ENCODE data around the gene PRC1. TPM values are rescaled to one million over a fixed set of nuclear protein-coding genes. Genes with fewer than 3 reads are reported as not detected.
"Not testable (repeated sequence)": the region's sequence is repeated elsewhere in the genome, so short reads cannot be mapped to it uniquely, and the experiment has no call there.

Gene PRC1
- total RNA-seq, 2 donors from 2014 or later, result 67.3 to 127 TPM

GRCh38 chr15:91017716-91018115 is 23.4 kb upstream of the PRC1 start:
- peaks cover 17% of the 10 kb centered on the region for H3K4me1 Mint-ChIP-seq
- DNase-seq, result no peak
- H3K4me3 Mint-ChIP-seq, result no peak overlapping the region
- H3K27me3 Mint-ChIP-seq (ENCODE audit: insufficient read depth), result no peaks in the 10 kb centered on the region
- 83 to 93% methylated on average over 4 to 5 of the region's 5 CpGs for WGBS, 2 experiments (ENCODE audit: insufficient coverage in 1 of 2, insufficient read length in 1 of 2)
- Histone ChIP-seq H3K9me3 (ENCODE audit: control insufficient read depth, low read length) (no peaks in the 10 kb centered on the region), H3K4me3 (ENCODE audit: low read length) (no peak overlapping the region), H3K27me3 (ENCODE audit: control insufficient read depth, insufficient read depth, low read length, poor library complexity, severe bottlenecking) (no peaks in the 10 kb centered on the region), H3K9ac (ENCODE audit: extremely low read depth, low read length, poor library complexity, severe bottlenecking) (no peak overlapping the region), H3K4me1 (ENCODE audit: control insufficient read depth, insufficient read depth, low read length) (no peaks in the 10 kb centered on the region), H3K27ac (ENCODE audit: low read depth, low read length) (no peak overlapping the region), H3K36me3 (ENCODE audit: control insufficient read depth, insufficient read depth, low read length) (peaks cover 25% of the 10 kb centered on the region)
- H3K27ac Mint-ChIP-seq, result no peak overlapping the region
- peaks cover 38% of the 10 kb centered on the region for H3K36me3 Mint-ChIP-seq (ENCODE audit: low read depth)
- TF ChIP-seq CTCF (conservative IDR thresholded peaks at IDR 0.05), result no peak
- H3K9me3 Mint-ChIP-seq, result no peaks in the 10 kb centered on the region

GRCh38 chr15:91013701-91014100 is 19.4 kb upstream of the PRC1 start:
- not testable (repeated sequence) for DNase-seq; H3K4me3 Mint-ChIP-seq; H3K27me3 Mint-ChIP-seq (ENCODE audit: insufficient read depth); H3K9me3 Mint-ChIP-seq; H3K9ac ChIP-seq (ENCODE audit: extremely low read depth, low read length, poor library complexity, severe bottlenecking); H3K27me3 ChIP-seq (ENCODE audit: control insufficient read depth, insufficient read depth, low read length, poor library complexity, severe bottlenecking); H3K4me3 ChIP-seq (ENCODE audit: low read length); H3K9me3 ChIP-seq (ENCODE audit: control insufficient read depth, low read length); H3K4me1 ChIP-seq (ENCODE audit: control insufficient read depth, insufficient read depth, low read length); H3K27ac ChIP-seq (ENCODE audit: low read depth, low read length); H3K4me1 Mint-ChIP-seq; H3K27ac Mint-ChIP-seq
- peaks cover 56% of the 10 kb centered on the region for H3K36me3 Mint-ChIP-seq (ENCODE audit: low read depth)
- peaks cover 41% of the 10 kb centered on the region for H3K36me3 ChIP-seq (ENCODE audit: control insufficient read depth, insufficient read depth, low read length)
- 79 to 95% methylated on average over 8 to 10 of the region's 10 CpGs for WGBS, 2 experiments (ENCODE audit: insufficient coverage in 1 of 2, insufficient read length in 1 of 2)

GRCh38 chr15:91007266-91007665 is 12.9 kb upstream of the PRC1 start:
- no peak for DNase-seq
- no peaks in the 10 kb centered on the region for H3K9me3 ChIP-seq (ENCODE audit: control insufficient read depth, low read length)
- no peak overlapping the region for H3K9ac ChIP-seq (ENCODE audit: extremely low read depth, low read length, poor library complexity, severe bottlenecking)
- Mint-ChIP-seq H3K36me3 (ENCODE audit: low read depth) (peaks cover 70% of the 10 kb centered on the region), H3K4me3 (no peak overlapping the region), H3K4me1 (no peaks in the 10 kb centered on the region), H3K9me3 (no peaks in the 10 kb centered on the region), H3K27me3 (ENCODE audit: insufficient read depth) (no peaks in the 10 kb centered on the region), H3K27ac (no peak overlapping the region)
- H3K4me1 ChIP-seq (ENCODE audit: control insufficient read depth, insufficient read depth, low read length), result no peaks in the 10 kb centered on the region
- H3K27ac ChIP-seq (ENCODE audit: low read depth, low read length), result no peak overlapping the region
- WGBS, 2 experiments (ENCODE audit: insufficient coverage in 1 of 2, insufficient read length in 1 of 2), result 96% methylated on average over 3 of the region's 3 CpGs
- H3K27me3 ChIP-seq (ENCODE audit: control insufficient read depth, insufficient read depth, low read length, poor library complexity, severe bottlenecking), result no peaks in the 10 kb centered on the region
- no peak for TF ChIP-seq CTCF (conservative IDR thresholded peaks at IDR 0.05)
- H3K36me3 ChIP-seq (ENCODE audit: control insufficient read depth, insufficient read depth, low read length), result peaks cover 66% of the 10 kb centered on the region
- no peak overlapping the region for H3K4me3 ChIP-seq (ENCODE audit: low read length)

GRCh38 chr15:91001209-91001608 is 6.9 kb upstream of the PRC1 start:
- Histone ChIP-seq H3K4me1 (ENCODE audit: control insufficient read depth, insufficient read depth, low read length) (no peaks in the 10 kb centered on the region), H3K9me3 (ENCODE audit: control insufficient read depth, low read length) (no peaks in the 10 kb centered on the region), H3K36me3 (ENCODE audit: control insufficient read depth, insufficient read depth, low read length) (peaks cover 80% of the 10 kb centered on the region), H3K27ac (ENCODE audit: low read depth, low read length) (no peak overlapping the region), H3K4me3 (ENCODE audit: low read length) (no peak overlapping the region), H3K9ac (ENCODE audit: extremely low read depth, low read length, poor library complexity, severe bottlenecking) (no peak overlapping the region), H3K27me3 (ENCODE audit: control insufficient read depth, insufficient read depth, low read length, poor library complexity, severe bottlenecking) (no peaks in the 10 kb centered on the region)
- no peaks in the 10 kb centered on the region for H3K27me3 Mint-ChIP-seq (ENCODE audit: insufficient read depth)
- 91 to 93% methylated on average over 1 to 3 of the region's 3 CpGs for WGBS, 2 experiments (ENCODE audit: insufficient coverage in 1 of 2, insufficient read length in 1 of 2)
- H3K36me3 Mint-ChIP-seq (ENCODE audit: low read depth), result peaks cover 73% of the 10 kb centered on the region
- no peaks in the 10 kb centered on the region for H3K4me1 Mint-ChIP-seq
- no peak for DNase-seq
- no peak overlapping the region for H3K27ac Mint-ChIP-seq
- TF ChIP-seq CTCF (conservative IDR thresholded peaks at IDR 0.05), result no peak
- no peak overlapping the region for H3K4me3 Mint-ChIP-seq
- no peaks in the 10 kb centered on the region for H3K9me3 Mint-ChIP-seq
